HEK293 (cell line): ENCODE data around the gene TST.

Experiments
- CTCF ChIA-PET: fragments of 350-600 bp; formaldehyde crosslinking; extraction: SDS; loops from one replicate; lab custom pipeline; 2021; ENCODE audit warnings: antibody characterized with exemption; lab: Yijun Ruan, JAX
- POLR2A ChIA-PET: fragments of 300-600 bp; formaldehyde crosslinking; extraction: SDS; loops from one replicate; lab custom pipeline; 2020; ENCODE audit warnings: antibody characterized with exemption, inconsistent platforms; lab: Yijun Ruan, JAX
- H3K27ac ChIP-seq: fragments of 200-500 bp; sonication (Bioruptor generic); 2 replicates; pipeline ENCODE4 v1.5.1; 2014; ENCODE audit warnings: low read depth, low read length, control low read depth, inconsistent platforms; ENCODE audit errors: extremely low read depth
- H3K36me3 ChIP-seq, 2 experiments: fragments of 200-500 bp in 1 of 2; sonication (Bioruptor generic) in 1 of 2; 1 replicate in 1 of 2; 2 replicates in 1 of 2; pipeline ENCODE4 v1.5.1; 2014 to 2017; ENCODE audit warnings: inconsistent platforms in 2 of 2, low read length in 2 of 2; ENCODE audit not compliant: control insufficient read depth in 2 of 2, insufficient read depth in 1 of 2
- H3K4me1 ChIP-seq: fragments of 200-500 bp; sonication (Bioruptor generic); 2 replicates; pipeline ENCODE4 v1.5.1; 2014; ENCODE audit warnings: mild to moderate bottlenecking, low read length, inconsistent platforms; ENCODE audit not compliant: control insufficient read depth, insufficient read depth
- H3K4me3 ChIP-seq: 2 replicates; pipeline ENCODE4 v1.5.1; 2011; ENCODE audit warnings: low read depth, mild to moderate bottlenecking, control low read depth, low read length, moderate library complexity
- H3K9me3 ChIP-seq: fragments of 200-500 bp; sonication (Bioruptor generic); 2 replicates; pipeline ENCODE4 v1.5.1; 2014; ENCODE audit warnings: low read depth, low read length, inconsistent platforms; ENCODE audit not compliant: control insufficient read depth, insufficient read depth
- BCL11A ChIP-seq: fragments of 450-650 bp; formaldehyde crosslinking; IDR thresholded peaks from 2 replicates; pipeline ENCODE4 v1.5.1; 2016; ENCODE audit warnings: low read depth, missing biosample characterization, missing genetic modification characterization
- EGR2 ChIP-seq: fragments of 450-650 bp; formaldehyde crosslinking; IDR thresholded peaks from 2 replicates; pipeline ENCODE4 v1.5.1; 2016; ENCODE audit warnings: low read depth, missing biosample characterization, missing genetic modification characterization
- GLIS2 ChIP-seq: fragments of 450-650 bp; formaldehyde crosslinking; IDR thresholded peaks from 2 replicates; pipeline ENCODE4 v1.5.1; 2016; ENCODE audit warnings: missing biosample characterization, missing genetic modification characterization
- KLF10 ChIP-seq: fragments of 450-650 bp; IDR thresholded peaks from 2 replicates; pipeline ENCODE4 v1.5.1; 2018; ENCODE audit warnings: missing biosample characterization, mild to moderate bottlenecking, missing genetic modification characterization
- TRIM28 ChIP-seq: IDR thresholded peaks from 2 replicates; pipeline ENCODE4 v1.6.1; 2011; ENCODE audit warnings: low read length, control low read depth, borderline replicate concordance
- ZFHX2 ChIP-seq: fragments of 450-650 bp; formaldehyde crosslinking; conservative IDR thresholded peaks from 2 replicates; pipeline ENCODE4 v1.5.1; 2016; ENCODE audit warnings: missing biosample characterization, missing genetic modification characterization
- ZIC2 ChIP-seq: fragments of 450-650 bp; formaldehyde crosslinking; IDR thresholded peaks from 2 replicates; pipeline ENCODE4 v1.5.1; 2016; ENCODE audit warnings: missing biosample characterization, missing genetic modification characterization
- ZNF169 ChIP-seq: fragments of 450-650 bp; formaldehyde crosslinking; IDR thresholded peaks from 2 replicates; pipeline ENCODE4 v1.5.1; 2016; ENCODE audit warnings: missing biosample characterization, missing genetic modification characterization
- ZNF19 ChIP-seq: fragments of 450-650 bp; formaldehyde crosslinking; IDR thresholded peaks from 2 replicates; pipeline ENCODE4; 2016; ENCODE audit warnings: missing biosample characterization, missing genetic modification characterization, low read depth
- ZNF223 ChIP-seq: fragments of 450-650 bp; formaldehyde crosslinking; IDR thresholded peaks from 2 replicates; pipeline ENCODE4 v1.5.1; 2016; ENCODE audit warnings: missing biosample characterization, missing genetic modification characterization
- ZNF391 ChIP-seq: fragments of 450-650 bp; formaldehyde crosslinking; IDR thresholded peaks from 2 replicates; pipeline ENCODE4 v1.5.1; 2016; ENCODE audit warnings: low read depth, missing biosample characterization, missing genetic modification characterization, borderline replicate concordance
- ZNF473 ChIP-seq: fragments of 450-650 bp; formaldehyde crosslinking; IDR thresholded peaks from 2 replicates; pipeline ENCODE4 v1.5.1; 2017; ENCODE audit warnings: missing biosample characterization, missing genetic modification characterization
- ZNF514 ChIP-seq: fragments of 450-650 bp; formaldehyde crosslinking; IDR thresholded peaks from 2 replicates; pipeline ENCODE4 v1.5.1; 2016; ENCODE audit warnings: missing biosample characterization, missing genetic modification characterization
- ZNF571 ChIP-seq: fragments of 450-650 bp; formaldehyde crosslinking; IDR thresholded peaks from 2 replicates; pipeline ENCODE4 v1.5.0; 2017; ENCODE audit warnings: missing biosample characterization, missing genetic modification characterization
- ZNF843 ChIP-seq: fragments of 450-650 bp; formaldehyde crosslinking; IDR thresholded peaks from 2 replicates; pipeline ENCODE4 v1.5.1; 2016; ENCODE audit warnings: missing biosample characterization, missing genetic modification characterization
- TF ChIP-seq, protein P1 (sequence below): fragments of 450-650 bp; formaldehyde crosslinking; IDR thresholded peaks from 2 replicates; pipeline ENCODE4 v1.5.1; 2016; ENCODE audit warnings: missing biosample characterization, missing genetic modification characterization

The TST gene

DNA sequence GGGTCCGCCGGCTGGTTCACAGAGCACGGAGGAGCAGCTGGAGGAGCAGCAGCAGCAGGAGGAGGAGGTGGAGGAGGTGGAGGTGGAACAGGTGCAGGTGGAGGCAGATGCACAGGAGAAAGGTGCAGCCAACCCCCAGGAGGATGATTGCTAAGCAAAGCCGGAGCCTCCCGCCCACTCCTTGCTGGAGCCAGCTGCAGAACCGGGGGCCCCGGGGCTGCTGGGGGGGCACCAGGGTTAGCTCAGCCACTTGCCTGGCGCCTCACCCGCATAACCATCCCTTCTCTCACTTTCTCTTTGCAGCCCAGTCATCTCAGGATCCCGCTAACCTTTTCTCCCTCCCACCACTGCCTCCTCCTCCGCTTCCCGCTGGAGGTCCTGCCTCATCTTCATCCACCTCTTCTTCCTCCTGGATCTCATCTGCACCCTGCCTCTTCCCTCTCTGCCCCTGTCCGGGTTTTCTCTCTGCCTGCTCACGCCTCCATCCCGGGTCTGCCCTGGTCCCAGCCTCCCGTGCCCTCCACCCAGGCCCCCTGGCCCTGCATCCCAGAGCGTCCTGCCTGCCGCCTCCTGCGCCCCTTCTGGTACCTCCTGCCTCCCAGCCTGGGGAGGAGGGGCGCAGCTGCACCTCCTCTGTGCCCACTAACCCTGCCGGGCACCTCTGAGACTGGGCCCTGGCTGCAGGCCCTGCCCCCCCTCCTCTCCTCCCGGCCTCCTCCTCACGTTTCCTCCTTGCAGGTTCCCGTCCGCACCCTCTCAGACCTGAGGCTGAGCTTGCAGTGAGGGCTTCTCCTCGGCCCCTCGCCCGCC, 41.8 kb upstream of the TST start (continued):
- TF ChIP-seq ZNF571 (tag by site-specific recombination) (no peak), ZIC2 (tag by site-specific recombination) (no peak)
- TF ChIP-seq, all 188 proteins: peak for 5

GRCh38 chr22:37059876-37060449, 40.7 kb upstream of the TST start:
- Histone ChIP-seq H3K4me3 (no peak overlapping the region), H3K36me3 (peaks cover 0 to 67% of the 10 kb centered on the region in 2 experiments; a peak in 2 of 3 replicates), H3K4me1 (no peaks in the 10 kb centered on the region), H3K27ac (no peak overlapping the region), H3K9me3 (no peaks in the 10 kb centered on the region)
- TF ChIP-seq BCL11A (tag by site-specific recombination), result no peak
- TF ChIP-seq ZIC2 (tag by site-specific recombination), result peak; percentile 30
- ChIA-PET CTCF (no interaction called here), POLR2A (no interaction called here)

- Histone ChIP-seq H3K4me3 (no peak overlapping the region), H3K9me3 (no peaks in the 10 kb centered on the region), H3K36me3 (peaks cover 0 to 76% of the 10 kb centered on the region in 2 experiments; a peak in 2 of 3 replicates), H3K27ac (no peak overlapping the region), H3K4me1 (no peaks in the 10 kb centered on the region)
- ChIA-PET POLR2A (no interaction called here), CTCF (interaction anchor here (0.8 kb wide), 1 partner anchor 108 kb away, joined by 3 read pairs; no protein-coding TSS in a partner anchor)
- TF ChIP-seq KLF10 (no peak), EGR2 (peak; percentile 37; the same call in 1 of the 2 replicates)
Observed at GRCh38 chr22:37058917-37059701, 39.9 kb upstream of the TST start.

- no peak overlapping the region for H3K27ac ChIP-seq
- CTCF ChIA-PET, result no interaction called here
- POLR2A ChIA-PET, result no interaction called here
- H3K36me3 ChIP-seq, result peaks cover 0 to 87% of the 10 kb centered on the region in 2 experiments; a peak in 2 of 3 replicates
- H3K9me3 ChIP-seq, result no peaks in the 10 kb centered on the region
- no peaks in the 10 kb centered on the region for H3K4me1 ChIP-seq
- no peak for TF ChIP-seq ZNF169 (tag by site-specific recombination)
- TF ChIP-seq ZIC2 (tag by site-specific recombination), result peak; percentile 25; the same call in 1 of the 2 replicates
- no peak overlapping the region for H3K4me3 ChIP-seq
Observed at GRCh38 chr22:37057796-37058510, 38.7 kb upstream of the TST start.

DNA sequence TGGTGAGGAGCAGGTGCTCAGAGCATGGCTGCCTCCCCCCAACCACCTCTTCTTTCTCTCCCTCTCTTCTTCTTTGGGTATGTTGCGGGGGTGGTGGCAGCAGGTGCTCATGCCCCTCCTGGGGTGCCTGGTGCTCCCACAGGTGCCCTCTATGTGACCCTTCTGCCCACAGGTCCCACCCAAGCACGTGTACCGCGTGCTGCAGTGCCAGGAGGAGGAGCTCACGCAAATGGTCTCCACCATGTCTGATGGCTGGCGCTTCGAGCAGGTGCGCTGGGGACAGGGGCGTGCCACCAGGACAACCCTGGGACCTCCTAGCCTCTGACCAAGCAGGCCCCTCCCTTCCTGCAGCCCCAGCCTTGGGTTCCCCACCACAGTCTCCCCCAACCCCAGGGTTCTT, 38.0 kb upstream of the TST start:
- Histone ChIP-seq H3K36me3 (peaks cover 0 to 89% of the 10 kb centered on the region in 2 experiments; a peak in 2 of 3 replicates), H3K9me3 (no peaks in the 10 kb centered on the region), H3K4me1 (peaks cover 4% of the 10 kb centered on the region; the same call in 1 of the 2 replicates), H3K27ac (no peak overlapping the region), H3K4me3 (no peak overlapping the region)
- TF ChIP-seq ZNF223 (tag by site-specific recombination), result no peak
- 0 out of 2 replicates have a peak, but pooled peaks have one; percentile 20 for TF ChIP-seq EGR2
- TF ChIP-seq, protein P1, sequence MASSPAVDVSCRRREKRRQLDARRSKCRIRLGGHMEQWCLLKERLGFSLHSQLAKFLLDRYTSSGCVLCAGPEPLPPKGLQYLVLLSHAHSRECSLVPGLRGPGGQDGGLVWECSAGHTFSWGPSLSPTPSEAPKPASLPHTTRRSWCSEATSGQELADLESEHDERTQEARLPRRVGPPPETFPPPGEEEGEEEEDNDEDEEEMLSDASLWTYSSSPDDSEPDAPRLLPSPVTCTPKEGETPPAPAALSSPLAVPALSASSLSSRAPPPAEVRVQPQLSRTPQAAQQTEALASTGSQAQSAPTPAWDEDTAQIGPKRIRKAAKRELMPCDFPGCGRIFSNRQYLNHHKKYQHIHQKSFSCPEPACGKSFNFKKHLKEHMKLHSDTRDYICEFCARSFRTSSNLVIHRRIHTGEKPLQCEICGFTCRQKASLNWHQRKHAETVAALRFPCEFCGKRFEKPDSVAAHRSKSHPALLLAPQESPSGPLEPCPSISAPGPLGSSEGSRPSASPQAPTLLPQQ (tag by site-specific recombination), result no peak
- no peak for TF ChIP-seq GLIS2 (tag by site-specific recombination)
- TF ChIP-seq ZNF514 (tag by site-specific recombination), result no peak
- peak; percentile 19; the same call in 1 of the 2 replicates for TF ChIP-seq ZFHX2
- no peak for TF ChIP-seq TRIM28
- no peak for TF ChIP-seq ZNF391 (tag by site-specific recombination)
- no peak for TF ChIP-seq ZNF19 (tag by site-specific recombination)
- no peak for TF ChIP-seq ZNF843 (tag by site-specific recombination)
- no peak for TF ChIP-seq ZNF473 (tag by site-specific recombination)
- POLR2A ChIA-PET, result no interaction called here
- CTCF ChIA-PET, result no interaction called here
